GM21423 (cell line): Measurements from ENCODE around the gene DSTYK.

ENCODE experiments used
- ATAC-seq: cut with Tn5 transposase; IDR thresholded peaks from one replicate; pipeline ENCODE4 v1.9.1; 2021; ENCODE audit warnings: mild to moderate bottlenecking, moderate library complexity; ENCODE audit not compliant: unreplicated experiment

Gene DSTYK

GRCh38 chr1:205211169-205211838, at the start of gene DSTYK:
Gene DSTYK, minus strand, starts transcription at chr1:205211702. Its CDS starts 167 bp downstream, at chr1:205211535.
- peak; percentile 82 for ATAC-seq

GRCh38 chr1:205259998-205260397, 48.5 kb upstream of the DSTYK start:
- ATAC-seq = no peak

- ATAC-seq = no peak
Measured at GRCh38 chr1:205259324-205259832, 47.9 kb upstream of the DSTYK start.

- no peak for ATAC-seq
Measured at GRCh38 chr1:205258719-205259118, 47.2 kb upstream of the DSTYK start.

GRCh38 chr1:205258261-205258691, 46.8 kb upstream of the DSTYK start:
- ATAC-seq = no peak

- ATAC-seq = no peak
Measured at GRCh38 chr1:205257735-205258134, 46.2 kb upstream of the DSTYK start.

GRCh38 chr1:205256951-205257625, 45.6 kb upstream of the DSTYK start:
- no peak for ATAC-seq

- no peak for ATAC-seq
Measured at GRCh38 chr1:205255941-205256780, 44.7 kb upstream of the DSTYK start.

GRCh38 chr1:205251576-205251975, 40.1 kb upstream of the DSTYK start:
- no peak for ATAC-seq

GRCh38 chr1:205250699-205251098, 39.2 kb upstream of the DSTYK start:
- no peak for ATAC-seq

- no peak for ATAC-seq
Measured at GRCh38 chr1:205249651-205250050, 38.1 kb upstream of the DSTYK start.

GRCh38 chr1:205248793-205249601, 37.5 kb upstream of the DSTYK start:
- ATAC-seq = no peak

- no peak for ATAC-seq
Measured at GRCh38 chr1:205247130-205247921, 35.8 kb upstream of the DSTYK start.

GRCh38 chr1:205246351-205247119, 35.0 kb upstream of the DSTYK start:
- ATAC-seq = no peak

- no peak for ATAC-seq
Measured at GRCh38 chr1:205245096-205245495, 33.6 kb upstream of the DSTYK start.

- no peak for ATAC-seq
Measured at GRCh38 chr1:205244384-205244783, 32.9 kb upstream of the DSTYK start.

- no peak for ATAC-seq
Measured at GRCh38 chr1:205243350-205244191, 32.1 kb upstream of the DSTYK start.

- no peak for ATAC-seq
Measured at GRCh38 chr1:205241366-205242030, 30.0 kb upstream of the DSTYK start.
